Heart left ventricle (tissue), 13 donors: ENCODE measurements around the gene PSMB5.

ENCODE experiments used
- POLR2A ChIP-seq, 2 donors: fragments of 450-650 bp; IDR thresholded peaks; one replicate each; pipeline ENCODE4 v1.6.1; 2017; ENCODE audit warnings: antibody characterized with exemption in 2 of 2, mild to moderate bottlenecking in 2 of 2, moderate library complexity in 2 of 2
- TF ChIP-seq, protein P1 (sequence below), 12 donors: fragments of 200-600 bp; sonication (generic) in 4 of 12; IDR thresholded peaks; one replicate each; pipeline versions ENCODE4 v1.5.0 to v1.8.0; 2018 to 2022; ENCODE audit warnings: antibody characterized with exemption in 12 of 12, mild to moderate bottlenecking in 5 of 12
- donor health status: ischemic (EF 13 %, LVEDD 7.1; RV severe dilation, severe dysfunction).
- donor health status: DM: no; HTN: yes; CAD: no.
- donor health status: DM: no; HTN: no; CAD: no.
- donor health status: ischemic (EF 25% LVEDD 6.9; RV normal size, moderate dysfunction).
- donor health status: ischemic (EF 25% LVEDD 5.7; RV mildly dilated, moderate dysfunction).
- donor health status: ischemic (EF 35%, LVEDD 5.7; RV mildly dilated, moderate dysfunction).
- donor health status: nonischemic (EF 11% LVEDD 7.7; RV severe dilation, severe dysfunction).
- donor health status: DM: yes; HTN: yes; CAD: no.
- donor health status: PGD.
- donor health status: ischemic (EF 29% LVEDD 5.4; RV normal size, mild dysfunction).
- donor health status: nonischemic (EF 23%, LVEDD 6.1; RV moderate dilation, normal function).

DNA sequence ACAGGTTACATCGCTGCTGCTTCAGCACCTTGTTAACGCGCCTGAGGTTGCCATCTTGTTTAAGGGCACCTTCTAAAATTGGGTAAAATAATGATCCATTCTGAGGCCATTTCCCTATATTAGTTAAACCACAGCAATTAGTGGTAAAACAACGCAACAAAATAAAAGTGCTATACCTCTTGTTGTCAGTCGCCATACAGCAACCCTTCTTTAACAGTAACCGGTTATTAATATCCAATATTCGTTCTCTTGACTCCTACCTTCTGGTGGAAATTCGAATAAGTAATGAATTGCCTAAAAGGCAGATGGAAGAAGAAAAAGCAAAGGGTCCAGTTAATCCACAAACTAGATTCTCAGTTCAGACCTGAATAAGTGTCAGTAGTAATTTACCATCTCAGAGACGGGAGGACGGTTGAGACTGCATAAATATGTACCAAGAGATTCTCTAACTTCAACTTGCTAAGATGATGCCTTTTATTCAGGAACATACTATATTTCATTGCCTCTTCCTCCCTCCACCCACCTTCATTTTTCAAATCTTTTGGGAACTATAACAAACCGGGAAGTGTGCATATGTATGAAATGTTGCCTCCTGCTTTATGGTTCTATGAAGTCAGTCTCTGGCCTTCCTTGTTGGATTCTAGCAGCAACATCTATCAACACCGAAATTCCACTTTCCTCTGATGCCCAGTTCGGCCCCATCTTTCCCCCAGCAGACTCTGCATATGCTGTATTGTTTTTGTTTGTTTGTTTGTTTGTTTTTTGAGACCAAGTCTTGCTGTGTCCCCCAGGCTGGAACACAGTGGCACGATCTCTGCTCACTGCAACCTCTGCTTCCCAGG is 824 bp upstream of the PSMB5 start:
- TF ChIP-seq POLR2A (IDR thresholded peaks at IDR 0.05) = no peak
- TF ChIP-seq, protein P1, sequence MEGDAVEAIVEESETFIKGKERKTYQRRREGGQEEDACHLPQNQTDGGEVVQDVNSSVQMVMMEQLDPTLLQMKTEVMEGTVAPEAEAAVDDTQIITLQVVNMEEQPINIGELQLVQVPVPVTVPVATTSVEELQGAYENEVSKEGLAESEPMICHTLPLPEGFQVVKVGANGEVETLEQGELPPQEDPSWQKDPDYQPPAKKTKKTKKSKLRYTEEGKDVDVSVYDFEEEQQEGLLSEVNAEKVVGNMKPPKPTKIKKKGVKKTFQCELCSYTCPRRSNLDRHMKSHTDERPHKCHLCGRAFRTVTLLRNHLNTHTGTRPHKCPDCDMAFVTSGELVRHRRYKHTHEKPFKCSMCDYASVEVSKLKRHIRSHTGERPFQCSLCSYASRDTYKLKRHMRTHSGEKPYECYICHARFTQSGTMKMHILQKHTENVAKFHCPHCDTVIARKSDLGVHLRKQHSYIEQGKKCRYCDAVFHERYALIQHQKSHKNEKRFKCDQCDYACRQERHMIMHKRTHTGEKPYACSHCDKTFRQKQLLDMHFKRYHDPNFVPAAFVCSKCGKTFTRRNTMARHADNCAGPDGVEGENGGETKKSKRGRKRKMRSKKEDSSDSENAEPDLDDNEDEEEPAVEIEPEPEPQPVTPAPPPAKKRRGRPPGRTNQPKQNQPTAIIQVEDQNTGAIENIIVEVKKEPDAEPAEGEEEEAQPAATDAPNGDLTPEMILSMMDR (IDR thresholded peaks at IDR 0.05) = peak in 1 of 12 donors; percentile 15
